Measurements from ENCODE around the gene OR2A2. TPM values are rescaled to one million over a fixed set of nuclear protein-coding genes. Genes with fewer than 3 reads are reported as not detected.

Gene OR2A2
- total and polyA plus RNA-seq, 9 of the 15 experiments (the other 6 are each of a cell fraction or from before 2014, with no cell fraction given): not detected

DNA sequence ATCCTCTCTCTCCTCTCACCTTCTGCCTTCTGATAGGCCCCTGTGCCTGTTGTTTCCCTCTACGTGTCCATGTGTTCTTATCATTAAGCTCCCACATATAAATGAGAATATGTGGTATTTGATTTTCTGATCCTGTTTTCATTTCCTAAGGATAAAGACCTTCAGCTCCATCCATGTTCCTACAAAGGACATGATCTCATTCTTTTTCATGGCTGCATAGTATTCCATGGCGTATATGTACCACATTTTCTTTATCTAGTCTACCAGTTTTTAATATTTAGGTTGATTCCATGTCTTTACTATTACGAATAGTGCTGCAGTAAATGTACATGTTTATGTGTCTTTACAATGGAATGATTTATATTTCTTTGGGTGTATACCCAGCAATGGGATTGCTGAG is 18.7 kb upstream of the OR2A2 start:
- intact Hi-C loops (cut with micrococcal nuclease): loop anchor here (10.0 kb wide), 1 partner anchor 64 kb away; no protein-coding TSS in a partner anchor
- CTCF ChIA-PET (ENCODE audit: low intra/inter-chr PET ratio): no interaction called here
- H3K79me2 ChIP-seq (ENCODE audit: control insufficient read depth, insufficient read depth, low read length): no peaks in the 10 kb centered on the region
- TF ChIP-seq CHCHD3 (CRISPR knock-in tag; IDR thresholded peaks at IDR 0.05): no peak
- TF ChIP-seq RBM25 (IDR thresholded peaks at IDR 0.05; ENCODE audit: low read depth, low read length, severe bottlenecking): peak; percentile 86
- TF ChIP-seq DDX20 (tag; IDR thresholded peaks at IDR 0.05; ENCODE audit: low read depth): no peak
- TF ChIP-seq JUNB (CRISPR knock-in tag; conservative IDR thresholded peaks at IDR 0.05): no peak
- TF ChIP-seq, protein P1, sequence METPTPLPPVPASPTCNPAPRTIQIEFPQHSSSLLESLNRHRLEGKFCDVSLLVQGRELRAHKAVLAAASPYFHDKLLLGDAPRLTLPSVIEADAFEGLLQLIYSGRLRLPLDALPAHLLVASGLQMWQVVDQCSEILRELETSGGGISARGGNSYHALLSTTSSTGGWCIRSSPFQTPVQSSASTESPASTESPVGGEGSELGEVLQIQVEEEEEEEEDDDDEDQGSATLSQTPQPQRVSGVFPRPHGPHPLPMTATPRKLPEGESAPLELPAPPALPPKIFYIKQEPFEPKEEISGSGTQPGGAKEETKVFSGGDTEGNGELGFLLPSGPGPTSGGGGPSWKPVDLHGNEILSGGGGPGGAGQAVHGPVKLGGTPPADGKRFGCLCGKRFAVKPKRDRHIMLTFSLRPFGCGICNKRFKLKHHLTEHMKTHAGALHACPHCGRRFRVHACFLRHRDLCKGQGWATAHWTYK (CRISPR knock-in tag; IDR thresholded peaks at IDR 0.05): no peak
- TF ChIP-seq, protein P2, sequence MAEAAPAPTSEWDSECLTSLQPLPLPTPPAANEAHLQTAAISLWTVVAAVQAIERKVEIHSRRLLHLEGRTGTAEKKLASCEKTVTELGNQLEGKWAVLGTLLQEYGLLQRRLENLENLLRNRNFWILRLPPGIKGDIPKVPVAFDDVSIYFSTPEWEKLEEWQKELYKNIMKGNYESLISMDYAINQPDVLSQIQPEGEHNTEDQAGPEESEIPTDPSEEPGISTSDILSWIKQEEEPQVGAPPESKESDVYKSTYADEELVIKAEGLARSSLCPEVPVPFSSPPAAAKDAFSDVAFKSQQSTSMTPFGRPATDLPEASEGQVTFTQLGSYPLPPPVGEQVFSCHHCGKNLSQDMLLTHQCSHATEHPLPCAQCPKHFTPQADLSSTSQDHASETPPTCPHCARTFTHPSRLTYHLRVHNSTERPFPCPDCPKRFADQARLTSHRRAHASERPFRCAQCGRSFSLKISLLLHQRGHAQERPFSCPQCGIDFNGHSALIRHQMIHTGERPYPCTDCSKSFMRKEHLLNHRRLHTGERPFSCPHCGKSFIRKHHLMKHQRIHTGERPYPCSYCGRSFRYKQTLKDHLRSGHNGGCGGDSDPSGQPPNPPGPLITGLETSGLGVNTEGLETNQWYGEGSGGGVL (CRISPR knock-in tag; IDR thresholded peaks at IDR 0.05): no peak
- no peak for TF ChIP-seq ZNF224 (CRISPR knock-in tag; IDR thresholded peaks at IDR 0.05)
- no peak for TF ChIP-seq CREB1 (IDR thresholded peaks at IDR 0.05)
- no peak for TF ChIP-seq CREB1 (CRISPR knock-in tag; IDR thresholded peaks at IDR 0.05)
- TF ChIP-seq FOXP1 (CRISPR knock-in tag; IDR thresholded peaks at IDR 0.05): no peak
- TF ChIP-seq BCOR (IDR thresholded peaks at IDR 0.05): peak; percentile 60
- TF ChIP-seq, protein P3, sequence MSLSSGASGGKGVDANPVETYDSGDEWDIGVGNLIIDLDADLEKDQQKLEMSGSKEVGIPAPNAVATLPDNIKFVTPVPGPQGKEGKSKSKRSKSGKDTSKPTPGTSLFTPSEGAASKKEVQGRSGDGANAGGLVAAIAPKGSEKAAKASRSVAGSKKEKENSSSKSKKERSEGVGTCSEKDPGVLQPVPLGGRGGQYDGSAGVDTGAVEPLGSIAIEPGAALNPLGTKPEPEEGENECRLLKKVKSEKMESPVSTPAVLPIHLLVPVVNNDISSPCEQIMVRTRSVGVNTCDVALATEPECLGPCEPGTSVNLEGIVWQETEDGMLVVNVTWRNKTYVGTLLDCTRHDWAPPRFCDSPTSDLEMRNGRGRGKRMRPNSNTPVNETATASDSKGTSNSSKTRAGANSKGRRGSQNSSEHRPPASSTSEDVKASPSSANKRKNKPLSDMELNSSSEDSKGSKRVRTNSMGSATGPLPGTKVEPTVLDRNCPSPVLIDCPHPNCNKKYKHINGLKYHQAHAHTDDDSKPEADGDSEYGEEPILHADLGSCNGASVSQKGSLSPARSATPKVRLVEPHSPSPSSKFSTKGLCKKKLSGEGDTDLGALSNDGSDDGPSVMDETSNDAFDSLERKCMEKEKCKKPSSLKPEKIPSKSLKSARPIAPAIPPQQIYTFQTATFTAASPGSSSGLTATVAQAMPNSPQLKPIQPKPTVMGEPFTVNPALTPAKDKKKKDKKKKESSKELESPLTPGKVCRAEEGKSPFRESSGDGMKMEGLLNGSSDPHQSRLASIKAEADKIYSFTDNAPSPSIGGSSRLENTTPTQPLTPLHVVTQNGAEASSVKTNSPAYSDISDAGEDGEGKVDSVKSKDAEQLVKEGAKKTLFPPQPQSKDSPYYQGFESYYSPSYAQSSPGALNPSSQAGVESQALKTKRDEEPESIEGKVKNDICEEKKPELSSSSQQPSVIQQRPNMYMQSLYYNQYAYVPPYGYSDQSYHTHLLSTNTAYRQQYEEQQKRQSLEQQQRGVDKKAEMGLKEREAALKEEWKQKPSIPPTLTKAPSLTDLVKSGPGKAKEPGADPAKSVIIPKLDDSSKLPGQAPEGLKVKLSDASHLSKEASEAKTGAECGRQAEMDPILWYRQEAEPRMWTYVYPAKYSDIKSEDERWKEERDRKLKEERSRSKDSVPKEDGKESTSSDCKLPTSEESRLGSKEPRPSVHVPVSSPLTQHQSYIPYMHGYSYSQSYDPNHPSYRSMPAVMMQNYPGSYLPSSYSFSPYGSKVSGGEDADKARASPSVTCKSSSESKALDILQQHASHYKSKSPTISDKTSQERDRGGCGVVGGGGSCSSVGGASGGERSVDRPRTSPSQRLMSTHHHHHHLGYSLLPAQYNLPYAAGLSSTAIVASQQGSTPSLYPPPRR (CRISPR knock-in tag; IDR thresholded peaks at IDR 0.05; ENCODE audit: borderline replicate concordance): no peak
- 0 out of 2 replicates have a peak, but pooled peaks have one; percentile 19 for TF ChIP-seq ADNP (tag; IDR thresholded peaks at IDR 0.05)
- no peak for TF ChIP-seq SAFB2 (IDR thresholded peaks at IDR 0.05; ENCODE audit: borderline replicate concordance, low read depth, low read length, severe bottlenecking)
- TF ChIP-seq KLF13 (tag; IDR thresholded peaks at IDR 0.05; ENCODE audit: borderline replicate concordance, low read depth): no peak
- TF ChIP-seq KDM1A (IDR thresholded peaks at IDR 0.05): peak; percentile 29 to 43; a peak in 3 of 4 replicates
- TF ChIP-seq ZNF146 (CRISPR knock-in tag; IDR thresholded peaks at IDR 0.05; ENCODE audit: unreplicated experiment): peak; percentile 98

More for the DNA sequence above, 18.7 kb upstream of the OR2A2 start:
- Histone ChIP-seq H3K9ac (ENCODE audit: insufficient read depth in 1 of 2, low read depth in 2 of 2, low read length in 2 of 2) (no peak overlapping the region), H3K4me2 (ENCODE audit: insufficient read depth, low read length) (no peak overlapping the region), H3K4me3 (no peak overlapping the region), H3K27me3 (ENCODE audit: control insufficient read depth in 2 of 2, insufficient read depth in 2 of 2, low read length in 2 of 2) (no peaks in the 10 kb centered on the region), H3K36me3 (ENCODE audit: control insufficient read depth, insufficient read depth, low read length) (no peaks in the 10 kb centered on the region), H3K9me1 (ENCODE audit: control insufficient read depth, insufficient read depth, low read length) (no peaks in the 10 kb centered on the region), H4K20me1 (replicated peaks; ENCODE audit: control insufficient read depth, insufficient read depth, low read length) (no peaks in the 10 kb centered on the region), H3K27ac (ENCODE audit: extremely low read depth, low read depth, low read length) (no peak overlapping the region), H2AFZ (ENCODE audit: low read depth, low read length) (no peak overlapping the region), H3K4me1 (replicated peaks in 1 of 2; ENCODE audit: control insufficient read depth in 2 of 2, insufficient read depth in 2 of 2, low read length in 2 of 2) (no peaks in the 10 kb centered on the region), H3K9me3 (replicated peaks; ENCODE audit: control insufficient read depth, insufficient read depth, low read depth, low read length) (no peaks in the 10 kb centered on the region)
- DNase-seq (ENCODE audit: extremely low read depth in 1 of 4, low spot score in 3 of 4) (no peak), FAIRE-seq (no peak), ATAC-seq (no peak)
- BruUV-seq (replicated peaks): no TSS peak
- POLR2A ChIA-PET: no interaction called here
- in situ Hi-C loops (cut with MboI): no loop called here
- WGBS (ENCODE audit: insufficient coverage, low coverage, missing lambda C conversion rate): 10% methylated on average over 3 of the region's 3 CpGs

Measured in K562 (cell line).